HG02588 (cell line): ENCODE results near the gene ACP6.

Source experiments
- ATAC-seq: cut with Tn5 transposase; IDR thresholded peaks from one replicate; pipeline ENCODE4 v1.9.1; 2021; ENCODE audit warnings: mild to moderate bottlenecking, moderate library complexity; ENCODE audit not compliant: unreplicated experiment

ACP6 gene

DNA sequence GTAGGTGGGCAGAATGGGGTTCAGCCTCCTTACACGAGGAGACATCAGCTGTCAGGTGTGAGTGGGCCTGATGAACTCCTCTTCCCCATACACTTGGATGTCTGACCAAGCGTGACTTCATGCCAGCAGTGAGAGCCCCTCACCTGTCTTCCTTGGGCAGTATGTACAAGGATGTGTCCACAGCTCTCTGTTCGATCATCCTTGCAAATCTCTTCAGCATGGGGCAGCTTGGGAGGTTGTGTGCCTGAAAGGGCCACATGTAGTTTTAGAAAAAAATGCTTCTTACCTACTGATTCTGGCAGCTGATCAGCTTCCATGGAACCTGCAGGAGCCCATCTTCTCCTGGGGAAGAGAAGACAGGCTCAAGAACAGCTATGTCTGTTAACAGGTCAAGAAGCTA, 18.0 kb downstream of the ACP6 start:
- no peak for ATAC-seq

- ATAC-seq = no peak
Measured at GRCh38 chr1:147651466-147651865, 18.9 kb downstream of the ACP6 start.

GRCh38 chr1:147648933-147649332, 21.4 kb downstream of the ACP6 start:
- no peak for ATAC-seq

GRCh38 chr1:147647796-147648633, 22.3 kb downstream of the ACP6 start:
- no peak for ATAC-seq

DNA sequence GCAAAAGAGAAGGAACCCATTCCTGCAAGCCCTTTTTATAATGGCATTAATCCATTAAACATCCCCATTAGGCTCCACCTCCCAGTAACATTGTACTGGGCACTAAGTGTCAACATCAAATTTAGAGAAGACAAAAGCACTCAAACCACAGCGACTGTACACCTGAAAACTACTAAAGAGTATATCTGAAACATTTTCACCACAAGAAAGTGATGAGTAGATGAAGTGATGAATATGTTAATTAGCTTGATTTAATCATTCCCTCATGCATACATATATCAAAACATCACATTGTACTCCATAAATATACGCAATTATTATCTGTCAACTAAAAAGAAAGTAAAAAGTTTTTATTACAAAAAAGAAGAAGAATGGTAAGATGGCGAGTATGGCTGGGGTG, 26.4 kb downstream of the ACP6 start:
- no peak for ATAC-seq

DNA sequence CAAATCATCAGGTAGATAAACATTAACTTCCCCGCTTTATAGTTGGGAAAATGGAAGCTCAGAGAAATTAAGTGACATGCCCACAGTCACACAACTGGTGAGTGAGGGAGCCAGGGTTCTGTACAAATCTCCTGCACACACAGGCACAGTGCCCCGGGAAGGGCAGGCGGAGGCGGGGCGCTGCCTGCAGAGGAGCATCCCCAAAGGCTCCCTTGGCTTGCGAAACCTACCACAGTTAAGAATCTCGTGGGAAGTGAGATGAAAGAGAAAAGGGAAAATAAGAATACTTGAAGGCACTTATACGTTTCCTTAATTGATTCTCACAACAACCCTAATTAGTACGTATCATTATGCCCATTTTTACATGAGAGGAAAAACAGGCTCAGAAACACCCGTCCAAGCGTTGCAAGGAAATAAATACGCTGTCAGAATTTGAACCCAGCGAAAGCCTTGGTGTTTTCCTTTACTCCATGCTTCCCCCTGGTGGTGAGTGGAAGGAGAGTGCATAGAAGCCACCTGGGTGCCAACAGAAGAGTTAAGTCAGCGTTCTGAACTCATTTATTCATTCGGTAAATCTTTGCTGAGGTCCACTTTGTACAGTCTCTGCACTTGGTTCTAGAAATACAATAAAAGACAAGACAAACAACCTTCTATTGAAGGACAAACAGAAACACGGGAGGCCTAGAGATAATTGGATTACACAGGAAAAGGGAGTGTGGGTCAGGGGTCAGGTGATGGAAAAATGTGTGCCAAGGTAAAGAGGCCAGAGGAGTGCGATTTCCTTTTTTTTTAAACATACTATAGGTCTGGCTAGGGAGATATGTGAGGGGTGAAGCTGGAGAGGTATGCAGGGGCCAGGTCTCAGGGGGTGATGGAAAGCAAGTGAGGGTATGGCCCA, 28.4 kb downstream of the ACP6 start:
- ATAC-seq = no peak

DNA sequence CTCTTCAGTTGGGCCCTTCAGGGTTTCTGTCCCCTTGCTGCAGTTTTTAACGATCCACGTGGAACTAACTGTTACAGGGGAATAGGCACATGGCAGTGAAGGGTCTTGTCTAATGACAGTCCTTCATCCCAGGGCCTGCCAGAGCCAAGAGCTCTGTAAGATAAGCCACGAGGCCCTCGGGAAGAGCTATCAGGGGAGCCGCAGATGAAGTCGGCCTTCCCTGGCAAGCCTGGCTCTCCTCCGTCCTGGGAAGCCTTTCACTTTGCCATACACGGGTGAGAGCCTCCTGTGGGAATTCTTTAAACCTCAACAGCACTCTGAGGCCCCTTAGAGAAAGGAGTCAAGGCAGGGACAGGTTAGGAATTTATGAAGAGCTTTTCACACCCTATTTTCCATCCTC, 29.0 kb downstream of the ACP6 start:
- ATAC-seq = no peak

GRCh38 chr1:147640553-147641165, 29.7 kb downstream of the ACP6 start:
- peak; percentile 97 for ATAC-seq

- ATAC-seq = no peak
Measured at GRCh38 chr1:147636314-147636713, 34.0 kb downstream of the ACP6 start.

DNA sequence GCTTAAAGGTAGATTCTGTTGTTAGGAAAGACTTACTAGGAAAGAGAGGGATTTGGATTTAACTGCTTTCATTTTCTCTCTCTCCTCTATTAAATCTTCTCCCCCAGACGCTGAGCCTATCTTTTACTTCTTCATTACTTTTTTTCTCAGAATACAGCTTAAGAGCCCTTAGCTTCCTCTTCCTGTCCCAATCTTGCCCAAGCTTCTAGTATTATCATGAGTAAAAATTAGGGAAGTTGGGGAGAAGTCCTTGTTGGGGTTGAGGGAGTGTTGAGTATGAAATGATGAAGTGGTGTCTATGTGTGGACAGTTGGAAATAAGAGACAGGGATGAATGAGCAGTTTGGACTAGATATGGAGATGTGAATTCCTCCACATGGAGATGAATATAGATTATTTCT, 35.0 kb downstream of the ACP6 start:
- no peak for ATAC-seq

GRCh38 chr1:147634645-147635044, 35.7 kb downstream of the ACP6 start:
- ATAC-seq = no peak

DNA sequence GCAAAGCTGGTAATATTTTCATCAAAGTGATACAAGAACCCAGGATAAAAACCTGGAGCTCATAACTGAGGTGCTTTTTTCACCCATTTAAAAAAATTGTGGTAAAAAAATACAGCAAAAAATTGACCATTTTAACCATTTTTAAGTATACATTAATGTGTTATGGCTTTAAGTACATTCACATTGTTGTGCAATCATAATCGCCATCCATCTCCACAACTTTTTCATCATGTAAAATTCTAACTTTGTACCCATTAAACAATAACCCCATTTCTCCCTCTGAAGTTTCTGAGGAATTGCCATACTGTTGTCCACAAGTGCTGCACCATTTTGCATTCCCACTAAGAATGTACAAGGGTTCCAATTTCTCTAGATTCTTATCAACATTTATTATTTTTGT, 36.6 kb downstream of the ACP6 start:
- no peak for ATAC-seq

- ATAC-seq = no peak
Measured at GRCh38 chr1:147631839-147632238, 38.5 kb downstream of the ACP6 start.

DNA sequence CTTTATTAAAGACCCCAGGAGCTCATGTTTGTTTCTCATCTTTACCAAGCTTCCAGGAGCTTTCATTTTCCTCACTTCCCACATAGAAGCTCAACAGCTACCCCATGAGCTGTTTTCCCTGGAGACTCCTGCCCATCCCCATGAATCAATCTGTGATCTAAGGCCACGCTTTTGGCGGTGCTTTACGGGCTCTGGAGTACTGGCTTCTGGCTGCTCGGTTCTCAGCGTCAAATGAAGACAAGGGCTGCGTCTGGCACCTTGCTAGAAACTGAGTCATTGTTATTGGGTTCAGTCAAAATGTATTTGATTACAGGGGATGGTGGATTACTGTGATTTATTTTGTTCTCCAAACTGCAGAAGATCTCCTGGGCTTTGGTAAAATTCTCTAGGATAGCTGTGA, 39.9 kb downstream of the ACP6 start:
- no peak for ATAC-seq

DNA sequence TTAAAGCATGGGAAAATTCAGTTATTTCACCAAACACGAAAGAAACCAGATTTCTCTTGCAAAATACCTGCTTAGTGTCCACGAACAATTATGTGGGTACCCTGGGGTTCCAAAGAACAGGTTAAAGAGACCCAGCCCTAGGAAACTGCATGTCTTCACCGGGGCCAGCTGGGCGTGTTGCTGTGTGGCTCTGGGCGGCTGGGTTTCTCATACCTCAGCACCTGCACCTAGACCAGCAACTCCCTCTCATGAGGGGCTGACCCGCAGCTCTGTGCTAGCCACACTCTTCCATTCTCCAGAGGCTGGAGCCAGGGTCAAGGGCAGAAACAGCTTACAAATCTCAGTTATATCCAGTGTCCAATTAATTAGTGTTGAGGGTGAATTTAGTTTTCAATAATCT, 40.3 kb downstream of the ACP6 start:
- ATAC-seq = no peak

- ATAC-seq = no peak
Measured at GRCh38 chr1:147628441-147628840, 41.9 kb downstream of the ACP6 start.

DNA sequence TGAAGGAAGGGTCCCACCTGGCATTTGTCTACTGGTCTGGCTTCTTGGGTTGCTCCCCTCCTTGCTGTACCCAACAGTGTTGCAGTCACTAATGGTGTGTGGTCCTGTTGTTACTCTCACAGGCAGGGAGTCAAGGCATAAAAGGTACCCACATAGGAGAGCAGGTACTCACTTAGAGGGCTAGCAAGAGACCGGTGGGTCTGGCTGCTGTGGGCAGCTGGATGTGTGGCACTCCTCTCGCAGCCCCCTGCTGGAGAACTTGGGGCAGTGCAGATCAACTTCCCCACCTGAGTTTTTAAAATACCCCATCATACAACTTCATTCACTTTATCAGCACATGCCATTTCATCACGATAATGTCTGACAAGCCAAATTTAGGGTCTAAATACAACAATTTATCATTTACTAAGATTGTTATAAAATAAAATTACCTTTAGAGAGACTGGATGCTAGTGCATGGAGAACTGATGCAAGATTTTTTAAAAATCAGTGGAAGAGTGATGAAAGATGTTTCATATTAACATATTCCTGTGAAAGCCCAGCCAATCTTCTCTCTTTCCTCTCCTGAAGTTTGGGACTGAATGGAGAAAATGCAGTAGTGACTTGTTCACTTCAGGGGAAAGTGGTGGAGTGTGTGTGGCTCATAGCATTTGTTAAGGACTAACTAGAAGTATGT, 42.8 kb downstream of the ACP6 start:
- peak; percentile 54 for ATAC-seq

GRCh38 chr1:147626739-147627138, 43.6 kb downstream of the ACP6 start:
- ATAC-seq = no peak

- ATAC-seq = no peak
Measured at GRCh38 chr1:147626291-147626690, 44.0 kb downstream of the ACP6 start.

DNA sequence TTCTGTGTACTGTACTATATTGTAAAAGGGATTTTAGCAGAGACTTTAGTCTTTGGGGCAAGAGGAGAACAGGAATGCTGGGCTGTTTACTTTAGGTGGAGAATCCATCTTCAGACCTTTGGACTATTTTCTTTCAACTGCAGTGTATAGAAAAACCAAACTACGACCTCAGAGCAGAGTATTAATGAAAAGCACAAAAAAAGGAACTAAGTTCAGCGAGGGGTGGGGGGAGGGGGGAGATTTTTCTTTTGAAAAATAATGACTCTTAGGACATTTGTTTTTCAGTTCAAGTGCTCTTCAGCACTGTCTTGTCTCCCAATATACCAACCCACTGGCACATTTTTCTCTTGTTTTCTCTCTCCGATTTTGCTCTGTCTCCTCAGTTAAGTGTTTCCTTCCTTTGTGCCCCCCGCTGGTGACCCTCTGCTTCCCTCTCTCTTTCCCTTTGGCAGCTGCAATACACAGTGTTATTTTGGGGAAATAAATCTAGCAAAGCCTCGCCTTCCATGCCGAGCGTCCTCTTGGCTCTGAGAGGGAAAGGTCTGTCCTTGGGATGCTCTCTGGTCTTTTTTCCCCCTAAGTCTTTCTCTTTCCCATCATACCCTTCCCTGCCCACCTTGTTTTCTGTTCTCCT, 44.8 kb downstream of the ACP6 start:
- no peak for ATAC-seq

DNA sequence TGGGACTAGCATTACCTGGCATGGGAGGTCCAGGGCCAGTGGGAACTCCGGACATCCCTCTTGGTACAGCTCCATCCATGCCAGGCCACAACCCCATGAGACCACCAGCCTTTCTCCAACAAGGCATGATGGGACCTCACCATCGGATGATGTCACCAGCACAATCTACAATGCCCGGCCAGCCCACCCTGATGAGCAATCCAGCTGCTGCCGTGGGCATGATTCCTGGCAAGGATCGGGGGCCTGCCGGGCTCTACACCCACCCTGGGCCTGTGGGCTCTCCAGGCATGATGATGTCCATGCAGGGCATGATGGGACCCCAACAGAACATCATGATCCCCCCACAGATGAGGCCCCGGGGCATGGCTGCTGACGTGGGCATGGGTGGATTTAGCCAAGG, 45.8 kb downstream of the ACP6 start:
- no peak for ATAC-seq
